Measurements from ENCODE around the gene BAG1.

DNA sequence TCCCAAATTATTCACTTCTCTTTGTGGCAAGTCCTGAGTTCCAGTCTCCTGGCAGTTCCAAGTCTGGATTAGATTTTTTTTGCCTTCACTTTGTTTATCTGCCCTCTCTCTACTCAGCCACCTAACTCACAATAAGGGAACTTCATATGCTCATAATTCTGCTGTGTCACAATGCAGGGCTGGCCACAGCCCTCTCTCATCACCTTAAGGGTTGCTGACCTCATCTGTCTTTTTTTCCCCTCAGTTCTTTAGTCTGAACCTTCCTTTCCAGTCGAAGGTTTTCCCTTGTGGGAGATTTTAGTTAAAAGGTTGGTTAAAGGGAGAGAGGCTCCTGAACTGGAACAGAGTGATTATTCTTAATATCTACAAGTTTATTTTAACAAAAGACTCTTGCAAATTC is 4.1 kb downstream of the BAG1 start:
- TF ChIP-seq, protein P1, sequence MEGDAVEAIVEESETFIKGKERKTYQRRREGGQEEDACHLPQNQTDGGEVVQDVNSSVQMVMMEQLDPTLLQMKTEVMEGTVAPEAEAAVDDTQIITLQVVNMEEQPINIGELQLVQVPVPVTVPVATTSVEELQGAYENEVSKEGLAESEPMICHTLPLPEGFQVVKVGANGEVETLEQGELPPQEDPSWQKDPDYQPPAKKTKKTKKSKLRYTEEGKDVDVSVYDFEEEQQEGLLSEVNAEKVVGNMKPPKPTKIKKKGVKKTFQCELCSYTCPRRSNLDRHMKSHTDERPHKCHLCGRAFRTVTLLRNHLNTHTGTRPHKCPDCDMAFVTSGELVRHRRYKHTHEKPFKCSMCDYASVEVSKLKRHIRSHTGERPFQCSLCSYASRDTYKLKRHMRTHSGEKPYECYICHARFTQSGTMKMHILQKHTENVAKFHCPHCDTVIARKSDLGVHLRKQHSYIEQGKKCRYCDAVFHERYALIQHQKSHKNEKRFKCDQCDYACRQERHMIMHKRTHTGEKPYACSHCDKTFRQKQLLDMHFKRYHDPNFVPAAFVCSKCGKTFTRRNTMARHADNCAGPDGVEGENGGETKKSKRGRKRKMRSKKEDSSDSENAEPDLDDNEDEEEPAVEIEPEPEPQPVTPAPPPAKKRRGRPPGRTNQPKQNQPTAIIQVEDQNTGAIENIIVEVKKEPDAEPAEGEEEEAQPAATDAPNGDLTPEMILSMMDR (IDR thresholded peaks at IDR 0.05), result no peak
- no peak for TF ChIP-seq POLR2A (IDR thresholded peaks at IDR 0.05)

All from uterus (tissue), 2 donors.